Astrocyte (in vitro differentiated cells and primary cell): Measurements from ENCODE around the gene AGTPBP1. TPM values are rescaled to one million over a fixed set of nuclear protein-coding genes. Genes with fewer than 3 reads are reported as not detected.
A peak's percentile ranks its signal among the peaks of the same experiment; 100 is the strongest.

Source experiments
- DNase-seq: peaks from one replicate; pipeline ENCODE4 v3.0.0-alpha.2; 2010; ENCODE audit warnings: low read depth
- FAIRE-seq: peaks from 2 replicates; lab custom pipeline; 2011; peaks lifted over from hg19 to GRCh38; lab: Jason Lieb, UNC
- H2AFZ ChIP-seq: 2 replicates; pipeline ENCODE4 v1.6.0; 2012; ENCODE audit warnings: low read depth, low read length, inconsistent platforms
- H3K27ac ChIP-seq: 2 replicates; pipeline ENCODE4 v1.5.1; 2011; ENCODE audit warnings: low read depth, low read length, inconsistent platforms
- H3K27me3 ChIP-seq: 2 replicates; pipeline ENCODE4 v1.6.0; 2011; ENCODE audit warnings: low read length, inconsistent platforms; ENCODE audit not compliant: insufficient read depth
- H3K36me3 ChIP-seq: 2 replicates; pipeline ENCODE4 v1.5.1; 2011; ENCODE audit warnings: low read length, inconsistent platforms; ENCODE audit not compliant: insufficient read depth
- H3K4me1 ChIP-seq: 2 replicates; pipeline ENCODE4 v1.5.1; 2011; ENCODE audit warnings: low read length, inconsistent platforms; ENCODE audit not compliant: insufficient read depth
- H3K4me2 ChIP-seq: 2 replicates; pipeline ENCODE4 v1.6.0; 2012; ENCODE audit warnings: low read length, inconsistent platforms
- H3K4me3 ChIP-seq: 2 replicates; pipeline ENCODE4 v1.5.1; 2011; ENCODE audit warnings: low read depth, mild to moderate bottlenecking, low read length, inconsistent platforms; ENCODE audit not compliant: insufficient read depth
- H3K79me2 ChIP-seq: 2 replicates; pipeline ENCODE4 v1.6.0; 2012; ENCODE audit warnings: mild to moderate bottlenecking, low read length, inconsistent platforms; ENCODE audit not compliant: insufficient read depth
- H3K9ac ChIP-seq: 2 replicates; pipeline ENCODE4 v1.6.0; 2012; ENCODE audit warnings: mild to moderate bottlenecking, low read length, inconsistent platforms
- H3K9me3 ChIP-seq: 2 replicates; pipeline ENCODE4 v1.5.1; 2012; ENCODE audit warnings: low read depth, mild to moderate bottlenecking, low read length, inconsistent platforms; ENCODE audit not compliant: insufficient read depth
- H4K20me1 ChIP-seq: 2 replicates; pipeline ENCODE4 v1.6.0; 2012; ENCODE audit warnings: low read length, inconsistent platforms; ENCODE audit not compliant: insufficient read depth
- H3K27ac Mint-ChIP-seq: one replicate; pipeline ENCODE4 v1.8.0; 2021; ENCODE audit warnings: mild to moderate bottlenecking, mixed read lengths; ENCODE audit not compliant: unreplicated experiment
- H3K27me3 Mint-ChIP-seq: one replicate; pipeline ENCODE4 v1.8.0; 2021; ENCODE audit warnings: low read depth, mixed read lengths; ENCODE audit not compliant: unreplicated experiment
- H3K36me3 Mint-ChIP-seq: one replicate; pipeline ENCODE4 v1.8.0; 2021; ENCODE audit warnings: low read depth, mixed read lengths; ENCODE audit not compliant: unreplicated experiment
- H3K4me1 Mint-ChIP-seq: one replicate; pipeline ENCODE4 v1.8.0; 2021; ENCODE audit warnings: low read depth, mixed read lengths; ENCODE audit not compliant: unreplicated experiment
- H3K4me3 Mint-ChIP-seq: one replicate; pipeline ENCODE4 v1.8.0; 2021; ENCODE audit warnings: mild to moderate bottlenecking, moderate library complexity, mixed read lengths; ENCODE audit not compliant: unreplicated experiment
- H3K9me3 Mint-ChIP-seq: one replicate; pipeline ENCODE4 v1.8.0; 2021; ENCODE audit warnings: mild to moderate bottlenecking, mixed read lengths; ENCODE audit not compliant: unreplicated experiment
- EZH2 ChIP-seq: IDR thresholded peaks from 2 replicates; pipeline ENCODE4 v1.6.1; 2012; ENCODE audit warnings: mild to moderate bottlenecking, low read length, inconsistent platforms; ENCODE audit not compliant: insufficient read depth
- total RNA-seq: library from RNA; stranded (reverse); gene quantifications from 2 replicates; pipeline ENCODE4 v1.2.1, GENCODE V29; 2021
- TF ChIP-seq, protein P1 (sequence below): IDR thresholded peaks from 2 replicates; pipeline ENCODE4 v1.5.1; 2011; ENCODE audit warnings: low read depth, mild to moderate bottlenecking, inconsistent platforms, low read length, moderate library complexity; ENCODE audit not compliant: insufficient read depth

Gene AGTPBP1
- total RNA-seq, 1 donor from 2014 or later: 30.0 TPM

- no peaks in the 10 kb centered on the region for H3K36me3 Mint-ChIP-seq
- Histone ChIP-seq H3K9ac (no peak overlapping the region), H3K4me2 (no peak overlapping the region), H3K4me1 (no peaks in the 10 kb centered on the region), H3K79me2 (no peaks in the 10 kb centered on the region), H4K20me1 (no peaks in the 10 kb centered on the region), H3K27me3 (no peaks in the 10 kb centered on the region), H3K4me3 (no peak overlapping the region), H3K36me3 (no peaks in the 10 kb centered on the region), H3K9me3 (no peaks in the 10 kb centered on the region), H2AFZ (no peak overlapping the region), H3K27ac (no peak overlapping the region)
- peaks cover 2% of the 10 kb centered on the region for H3K9me3 Mint-ChIP-seq
- no peak for TF ChIP-seq EZH2
- TF ChIP-seq, protein P1, sequence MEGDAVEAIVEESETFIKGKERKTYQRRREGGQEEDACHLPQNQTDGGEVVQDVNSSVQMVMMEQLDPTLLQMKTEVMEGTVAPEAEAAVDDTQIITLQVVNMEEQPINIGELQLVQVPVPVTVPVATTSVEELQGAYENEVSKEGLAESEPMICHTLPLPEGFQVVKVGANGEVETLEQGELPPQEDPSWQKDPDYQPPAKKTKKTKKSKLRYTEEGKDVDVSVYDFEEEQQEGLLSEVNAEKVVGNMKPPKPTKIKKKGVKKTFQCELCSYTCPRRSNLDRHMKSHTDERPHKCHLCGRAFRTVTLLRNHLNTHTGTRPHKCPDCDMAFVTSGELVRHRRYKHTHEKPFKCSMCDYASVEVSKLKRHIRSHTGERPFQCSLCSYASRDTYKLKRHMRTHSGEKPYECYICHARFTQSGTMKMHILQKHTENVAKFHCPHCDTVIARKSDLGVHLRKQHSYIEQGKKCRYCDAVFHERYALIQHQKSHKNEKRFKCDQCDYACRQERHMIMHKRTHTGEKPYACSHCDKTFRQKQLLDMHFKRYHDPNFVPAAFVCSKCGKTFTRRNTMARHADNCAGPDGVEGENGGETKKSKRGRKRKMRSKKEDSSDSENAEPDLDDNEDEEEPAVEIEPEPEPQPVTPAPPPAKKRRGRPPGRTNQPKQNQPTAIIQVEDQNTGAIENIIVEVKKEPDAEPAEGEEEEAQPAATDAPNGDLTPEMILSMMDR: no peak
- no peak for DNase-seq
- H3K4me3 Mint-ChIP-seq: no peak overlapping the region
- H3K27ac Mint-ChIP-seq: no peak overlapping the region
- peaks cover 4% of the 10 kb centered on the region for H3K4me1 Mint-ChIP-seq
- no peak for FAIRE-seq
- peaks cover 23% of the 10 kb centered on the region for H3K27me3 Mint-ChIP-seq
Measured at GRCh38 chr9:85510830-85511504, 230.8 kb downstream of the AGTPBP1 start.

- DNase-seq (no peak), FAIRE-seq (no peak)
- no peaks in the 10 kb centered on the region for H3K9me3 ChIP-seq
Measured at GRCh38 chr9:85508616-85509015, 233.1 kb downstream of the AGTPBP1 start.

GRCh38 chr9:85505612-85506011, 236.1 kb downstream of the AGTPBP1 start:
- peak overlapping the region; percentile 66 for H3K27ac Mint-ChIP-seq
- H4K20me1 ChIP-seq: no peaks in the 10 kb centered on the region
- H3K4me1 ChIP-seq: no peaks in the 10 kb centered on the region
- no peak overlapping the region for H3K4me3 Mint-ChIP-seq
- H3K36me3 ChIP-seq: no peaks in the 10 kb centered on the region
- peaks cover 3% of the 10 kb centered on the region for H3K9me3 Mint-ChIP-seq
- no peak for FAIRE-seq
- no peaks in the 10 kb centered on the region for H3K27me3 ChIP-seq
- peaks cover 29% of the 10 kb centered on the region for H3K27me3 Mint-ChIP-seq
- no peaks in the 10 kb centered on the region for H3K9me3 ChIP-seq
- no peaks in the 10 kb centered on the region for H3K79me2 ChIP-seq
- H2AFZ ChIP-seq: no peak overlapping the region
- H3K4me3 ChIP-seq: no peak overlapping the region
- no peak overlapping the region for H3K9ac ChIP-seq
- H3K27ac ChIP-seq: no peak overlapping the region
- no peak overlapping the region for H3K4me2 ChIP-seq
- TF ChIP-seq, protein P1: no peak
- TF ChIP-seq EZH2: no peak
- DNase-seq: no peak
- no peaks in the 10 kb centered on the region for H3K36me3 Mint-ChIP-seq
- no peaks in the 10 kb centered on the region for H3K4me1 Mint-ChIP-seq

More at GRCh38 chr9:85508616-85509015, 233.1 kb downstream of the AGTPBP1 start:
- no peak overlapping the region for H3K27ac ChIP-seq
- H3K27me3 Mint-ChIP-seq: peaks cover 31% of the 10 kb centered on the region
- H3K27me3 ChIP-seq: no peaks in the 10 kb centered on the region
- H2AFZ ChIP-seq: no peak overlapping the region
- no peak overlapping the region for H3K9ac ChIP-seq
- H3K27ac Mint-ChIP-seq: no peak overlapping the region
- H3K4me1 ChIP-seq: no peaks in the 10 kb centered on the region
- H3K79me2 ChIP-seq: no peaks in the 10 kb centered on the region
- no peak overlapping the region for H3K4me3 Mint-ChIP-seq
- TF ChIP-seq, protein P1: no peak
- no peak for TF ChIP-seq EZH2
- no peaks in the 10 kb centered on the region for H3K36me3 ChIP-seq
- H4K20me1 ChIP-seq: no peaks in the 10 kb centered on the region
- no peak overlapping the region for H3K4me3 ChIP-seq
- H3K9me3 Mint-ChIP-seq: peaks cover 2% of the 10 kb centered on the region
- H3K4me1 Mint-ChIP-seq: peaks cover 4% of the 10 kb centered on the region
- H3K4me2 ChIP-seq: no peak overlapping the region
- no peaks in the 10 kb centered on the region for H3K36me3 Mint-ChIP-seq
